Suppressor macrophage treated with lipopolysaccharide for 1 hour (primary cell): ENCODE data around the gene MOK.

Experiments
- DNase-seq, 3 donors: peaks; one replicate each; pipeline ENCODE4 v3.0.0-alpha.2; 2020 to 2022

The MOK gene

DNA sequence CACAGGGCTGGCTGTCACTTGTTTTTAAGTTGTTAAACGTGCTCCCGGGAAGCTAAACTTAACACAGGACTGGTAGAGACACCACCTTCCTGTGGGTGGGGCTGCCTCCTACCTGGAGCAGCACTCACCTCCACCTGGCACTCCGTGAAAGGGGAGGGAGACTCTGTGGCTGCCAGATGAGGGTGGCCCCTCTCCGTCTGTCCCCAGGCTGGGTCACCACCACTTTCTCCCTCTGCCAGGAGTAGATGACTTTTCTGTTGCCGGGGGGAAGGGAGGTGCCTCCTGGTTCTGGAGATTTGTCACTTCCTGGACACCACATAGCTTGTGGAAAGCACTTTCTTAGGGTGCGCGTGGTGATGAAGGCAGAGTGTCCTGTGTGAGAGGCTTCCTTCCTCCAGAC, 83.9 kb downstream of the MOK start:
- DNase-seq: peak; percentile 18 to 33 (median 32)

DNA sequence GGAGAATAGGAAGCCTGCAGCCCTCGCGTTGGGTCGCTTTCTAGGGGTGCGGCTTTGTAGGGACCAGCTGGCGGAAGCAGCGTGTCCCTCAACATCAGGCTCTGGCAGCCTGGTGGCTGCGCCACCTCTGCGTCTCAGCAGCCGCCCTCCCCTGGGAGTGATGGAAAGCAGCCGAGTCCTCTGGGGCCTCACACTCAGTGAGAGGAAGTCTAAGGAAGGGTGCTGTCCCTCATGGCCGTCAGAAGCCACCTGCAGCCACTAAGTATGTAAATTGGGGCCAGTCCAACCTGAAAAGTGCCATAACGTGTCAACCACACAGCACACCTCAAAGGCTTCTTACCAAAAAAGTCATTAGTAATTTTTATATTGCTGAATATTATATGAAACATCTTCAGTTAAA, 84.9 kb downstream of the MOK start:
- DNase-seq: no peak

DNA sequence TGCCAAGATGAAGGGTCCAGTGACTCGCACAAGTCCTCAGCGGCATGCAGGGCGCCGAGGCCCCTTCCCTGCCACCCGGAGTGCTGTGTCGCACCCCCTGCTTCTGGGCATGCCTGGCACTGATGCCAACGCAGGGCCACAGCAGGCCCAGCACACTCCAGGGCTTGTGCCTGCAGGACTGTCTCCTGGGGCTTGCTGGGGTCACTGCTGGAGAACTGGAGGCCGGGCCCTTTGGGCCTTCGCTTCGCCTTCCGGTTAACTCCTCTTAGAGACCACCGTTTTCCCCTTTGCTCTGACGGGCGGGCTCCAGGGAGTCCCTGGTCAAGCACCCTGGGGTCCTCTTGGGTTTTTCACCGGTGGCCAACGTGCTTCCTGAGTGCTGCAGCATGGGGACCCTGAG, 85.6 kb downstream of the MOK start:
- DNase-seq: no peak

DNA sequence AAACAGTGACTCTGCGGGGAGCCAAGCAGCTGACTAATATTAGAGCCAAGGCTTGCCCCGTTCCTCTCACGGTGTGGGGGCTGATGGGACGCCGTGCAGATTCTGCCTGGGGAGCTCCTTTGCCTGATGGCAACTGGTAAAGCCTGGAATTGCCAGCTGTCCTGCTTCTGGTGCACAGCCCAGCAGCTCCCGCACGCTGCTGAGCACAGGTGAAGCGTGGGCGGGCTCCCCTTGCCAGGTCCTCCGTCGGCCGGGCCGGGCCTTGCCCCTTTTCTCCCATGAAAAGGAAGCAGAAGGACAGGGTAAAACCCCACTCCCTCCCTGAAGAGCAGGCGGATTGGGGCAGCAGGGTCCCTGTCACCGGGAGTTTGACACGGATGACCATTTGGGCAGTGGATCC, 86.3 kb downstream of the MOK start:
- no peak for DNase-seq

DNA sequence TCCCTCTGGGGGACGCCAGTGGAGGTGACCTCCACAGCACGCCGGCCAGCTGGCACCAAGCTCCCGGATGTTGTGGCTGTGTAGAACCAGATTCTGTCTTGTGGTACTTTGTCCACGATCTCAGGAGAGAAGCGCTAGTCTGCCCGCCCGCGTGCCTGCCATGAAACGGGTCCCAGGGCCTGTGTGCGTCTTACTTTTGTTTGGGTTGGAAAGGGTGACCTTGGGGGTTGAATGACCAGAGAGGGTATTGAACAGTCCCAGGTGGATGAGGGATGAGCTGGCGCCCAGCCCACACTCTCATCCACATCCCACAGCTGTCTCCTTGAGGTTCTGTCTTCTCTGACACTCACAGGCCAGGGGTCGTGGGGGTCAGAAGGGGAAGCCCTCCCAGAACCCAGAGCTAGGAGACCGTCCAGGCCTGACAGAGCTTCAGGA, 87.0 kb downstream of the MOK start:
- DNase-seq: no peak

DNA sequence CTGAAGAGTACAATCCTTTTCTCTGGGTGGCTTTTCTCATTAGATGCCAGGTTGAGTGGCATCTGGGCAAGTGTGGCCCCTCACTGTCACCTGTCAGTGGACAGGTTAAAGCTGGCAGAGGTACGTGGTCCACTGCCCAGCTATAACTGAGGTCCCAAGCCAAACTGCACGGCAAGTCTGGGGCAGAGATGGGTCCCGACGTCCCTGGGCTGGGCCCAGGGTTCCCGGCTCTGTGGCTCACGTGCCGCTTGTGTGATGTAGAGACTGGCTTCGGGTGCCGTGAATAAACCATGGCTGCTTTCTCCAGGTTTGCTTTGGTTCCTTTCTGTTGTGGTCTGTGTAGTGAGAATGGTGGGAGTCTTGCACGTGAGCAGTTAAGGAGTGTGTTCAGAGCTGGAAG, 87.6 kb downstream of the MOK start:
- DNase-seq: no peak

DNA sequence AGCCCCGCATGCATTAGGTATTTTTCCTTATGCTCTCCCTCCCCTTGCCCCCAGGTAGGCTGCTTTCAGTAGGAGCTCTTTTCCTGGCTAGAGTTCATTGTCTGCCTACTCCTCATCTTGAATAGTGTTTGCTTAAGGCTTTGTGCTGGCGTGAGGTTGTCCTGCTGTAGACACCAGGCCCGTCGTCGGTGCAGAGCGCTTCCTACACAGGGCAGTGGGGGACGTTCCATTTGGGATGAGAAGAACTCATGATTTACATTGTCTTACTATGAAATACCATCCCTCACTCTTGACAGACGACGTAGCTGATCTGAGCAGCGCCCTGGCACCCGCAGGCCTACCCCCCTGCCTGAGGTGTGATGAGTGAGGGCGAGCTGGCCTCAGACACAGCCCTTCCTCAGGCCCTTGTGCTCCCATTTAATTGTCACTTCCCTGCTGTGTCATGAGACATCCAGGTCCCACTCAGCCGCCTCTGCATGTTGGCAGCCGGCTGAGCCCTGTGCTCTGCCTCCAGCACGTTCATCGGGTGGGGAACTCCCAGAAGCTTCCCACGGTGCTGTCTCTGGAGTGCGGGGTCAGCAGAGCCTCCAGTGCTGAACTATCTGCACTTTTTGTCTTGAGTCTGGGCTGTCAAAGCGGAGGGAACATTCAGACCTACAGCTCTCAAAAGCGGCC, 89.3 kb downstream of the MOK start:
- peak; percentile 75 to 83 (median 78) for DNase-seq

DNA sequence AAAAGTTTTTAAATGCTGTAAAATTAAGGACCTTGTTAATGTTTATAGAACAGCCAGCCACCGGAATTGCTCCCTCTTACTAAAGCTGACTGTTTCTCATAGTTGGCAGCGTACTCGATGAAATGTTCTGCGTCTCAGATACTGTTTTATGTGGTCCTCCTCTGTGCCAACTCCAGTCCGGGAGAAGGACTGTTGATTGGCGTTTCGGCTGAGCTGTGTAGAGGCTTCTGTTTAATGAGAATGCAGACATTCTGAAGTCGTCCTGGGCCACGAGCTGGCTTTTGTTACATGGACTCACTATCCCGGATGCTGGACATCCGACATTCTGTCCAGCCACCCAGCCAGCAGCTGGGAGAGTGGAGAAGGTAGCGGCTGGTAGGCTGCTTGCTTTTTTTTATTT, 89.9 kb downstream of the MOK start:
- no peak for DNase-seq

DNA sequence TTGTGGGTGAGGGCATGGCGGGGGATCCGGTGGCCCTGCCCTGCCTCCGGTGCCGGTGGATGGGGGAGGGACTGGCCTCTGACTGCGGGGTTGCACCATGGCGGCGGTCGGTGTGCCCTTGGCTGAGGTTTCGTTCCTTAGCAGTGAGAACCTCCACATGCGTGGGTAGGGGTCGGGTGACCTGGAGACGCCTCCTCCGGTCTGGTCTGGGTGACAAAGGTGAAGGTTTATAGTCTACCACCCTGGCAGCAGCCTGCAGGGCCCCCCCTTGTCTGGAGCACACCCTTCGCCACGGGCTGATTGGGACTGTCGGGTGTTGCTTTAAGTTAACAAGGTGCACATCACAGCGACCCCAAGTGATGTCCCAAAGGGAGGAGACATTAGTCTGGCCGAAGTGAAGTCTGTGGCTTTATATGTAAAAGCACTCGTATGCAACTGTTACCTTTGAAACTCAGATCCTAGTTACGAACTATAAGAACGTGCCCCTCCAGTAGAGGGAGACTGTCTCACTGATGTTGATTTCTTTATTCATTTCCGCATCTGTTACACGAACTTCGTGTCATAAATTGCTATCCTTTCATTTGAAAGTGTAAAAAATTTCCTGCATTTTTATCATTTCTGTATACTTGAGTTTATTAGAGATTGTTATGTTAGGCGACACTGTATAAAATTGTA, 90.8 kb downstream of the MOK start:
- DNase-seq: no peak

DNA sequence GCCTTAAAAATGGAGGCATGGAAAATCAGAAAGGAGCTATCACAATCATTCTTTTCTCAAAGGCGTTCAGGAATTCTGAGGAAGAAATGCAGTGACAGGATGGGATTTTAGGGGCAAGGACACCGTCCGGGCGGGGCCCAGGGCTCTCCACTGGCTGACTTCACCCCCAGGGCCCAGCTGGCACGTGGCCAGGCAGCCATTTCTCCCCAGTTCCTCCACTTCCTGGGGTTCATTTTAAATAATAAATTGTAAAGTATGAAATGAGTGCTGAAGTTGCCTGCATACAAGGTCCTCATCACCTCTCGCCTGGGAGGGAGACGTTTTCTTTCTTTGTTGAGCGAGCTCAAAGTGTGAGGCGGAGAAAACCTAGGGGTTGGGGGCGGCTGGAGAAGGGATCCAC, 91.5 kb downstream of the MOK start:
- no peak for DNase-seq

DNA sequence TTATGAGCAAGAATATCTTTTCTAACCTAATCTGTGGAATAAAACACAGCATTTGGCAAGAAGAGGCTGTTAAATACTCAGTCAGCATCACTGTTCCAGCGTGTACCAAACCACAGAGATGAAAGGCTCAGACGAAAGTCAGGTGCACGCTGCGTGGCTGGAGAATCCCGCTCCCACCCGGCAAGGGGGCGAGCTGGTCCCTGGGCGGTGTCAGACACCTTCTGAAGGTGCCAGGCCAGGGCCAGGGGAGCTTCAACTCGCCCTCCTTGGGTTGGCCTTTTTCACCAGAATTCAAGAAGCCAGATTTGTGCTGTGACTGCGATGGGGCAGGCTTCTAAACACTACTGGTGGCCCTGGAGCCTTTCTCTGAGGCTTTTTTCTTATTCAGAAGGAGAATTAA, 92.1 kb downstream of the MOK start:
- no peak for DNase-seq

DNA sequence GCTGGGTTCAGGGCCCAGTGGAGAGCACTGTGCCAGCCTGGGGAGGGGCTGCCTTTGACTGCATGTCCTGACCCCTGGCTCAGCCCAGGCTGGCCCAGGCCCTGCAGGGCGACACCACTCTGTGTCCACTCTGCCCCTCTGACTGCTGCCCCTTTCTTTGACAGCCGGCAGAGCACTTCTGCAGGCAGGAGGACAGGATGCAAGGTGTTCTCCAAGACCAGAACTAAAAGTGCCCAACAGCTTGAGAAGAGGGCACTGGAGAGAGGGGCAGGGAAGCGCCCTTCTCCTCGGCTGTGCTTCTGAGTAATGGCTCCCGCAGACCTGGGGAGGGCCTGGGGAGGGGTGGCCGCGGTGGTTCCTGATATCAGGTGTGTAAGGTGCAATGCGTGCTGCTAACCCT, 92.6 kb downstream of the MOK start:
- DNase-seq: no peak

DNA sequence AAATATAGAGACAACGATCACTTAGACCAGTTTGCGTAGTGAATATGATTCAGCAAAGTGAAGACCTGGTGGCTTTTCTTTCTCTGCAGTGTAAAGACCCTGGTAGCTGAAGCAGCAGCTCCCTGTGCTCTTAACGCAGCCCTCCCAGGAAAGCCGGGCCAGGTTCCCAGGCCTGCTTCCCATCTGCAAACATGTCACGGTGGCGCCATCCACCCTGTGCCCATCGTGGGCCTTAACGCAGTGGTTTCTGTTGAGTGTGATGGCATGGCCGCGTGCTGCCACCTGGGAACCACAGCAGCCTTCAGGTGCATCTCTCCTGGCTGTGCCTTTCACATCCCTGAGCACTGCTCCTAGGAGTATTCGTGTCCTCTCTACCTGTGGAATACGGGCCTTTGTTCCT, 93.7 kb downstream of the MOK start:
- DNase-seq: no peak

DNA sequence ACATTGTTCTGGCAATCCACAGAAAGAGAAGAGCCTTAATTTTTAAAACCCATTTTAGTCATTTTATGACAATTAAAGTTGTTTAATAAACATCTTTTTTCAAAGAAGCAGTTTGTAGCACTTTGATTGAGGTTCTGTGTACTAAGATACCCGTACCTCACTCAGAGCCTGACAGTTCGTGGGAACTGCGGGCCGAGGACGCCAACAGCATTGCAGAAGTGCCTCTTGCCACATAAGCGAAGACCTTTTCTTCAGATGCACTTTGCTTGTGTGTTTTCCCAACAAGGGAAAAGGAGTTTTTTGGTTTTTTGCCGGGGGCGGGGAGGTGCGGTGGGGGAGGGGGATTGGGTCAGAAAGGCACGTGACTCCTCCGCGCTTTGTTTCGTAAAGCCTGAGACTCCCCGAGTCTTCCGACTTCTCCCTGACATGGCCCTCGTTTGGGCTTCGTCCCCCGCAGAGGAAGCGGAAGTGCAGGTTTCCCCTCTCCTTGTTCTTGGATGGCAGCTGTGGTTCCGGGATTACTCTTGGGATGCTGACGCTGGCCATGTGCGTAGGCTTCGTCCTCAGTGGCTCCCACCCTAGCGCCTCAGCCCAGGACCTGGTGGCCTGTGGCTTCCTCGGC, 94.4 kb downstream of the MOK start:
- peak in 2 of 3 donors; percentile 9 to 36 for DNase-seq

DNA sequence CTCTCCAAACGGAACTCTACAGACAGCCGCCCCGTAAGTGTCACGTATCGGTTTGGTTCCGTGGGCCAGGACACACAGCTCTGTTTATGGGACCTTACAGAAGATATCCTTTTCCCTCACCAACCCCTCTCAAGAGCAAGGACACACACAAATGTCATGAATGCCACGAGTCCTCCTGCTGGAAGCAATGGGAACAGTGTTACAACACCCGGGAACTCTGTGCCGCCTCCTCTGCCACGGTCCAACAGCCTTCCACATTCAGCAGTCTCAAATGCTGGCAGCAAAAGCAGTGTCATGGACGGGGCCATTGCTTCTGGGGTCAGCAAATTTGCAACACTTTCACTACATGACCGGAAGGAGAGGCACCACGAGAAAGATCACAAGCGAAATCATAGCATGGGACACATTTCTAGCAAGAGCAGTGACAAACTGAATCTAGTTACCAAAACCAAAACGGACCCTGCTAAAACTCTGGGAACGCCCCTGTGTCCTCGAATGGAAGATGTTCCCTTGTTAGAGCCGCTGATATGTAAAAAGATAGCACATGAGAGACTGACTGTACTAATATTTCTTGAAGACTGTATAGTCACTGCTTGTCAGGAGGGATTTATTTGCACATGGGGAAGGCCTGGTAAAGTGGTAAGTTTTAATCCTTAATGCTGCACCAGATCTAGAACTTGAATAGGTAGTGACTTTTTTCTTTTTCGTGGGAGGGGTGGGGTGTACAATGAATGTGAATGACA, 95.6 kb downstream of the MOK start:
- DNase-seq: no peak

DNA sequence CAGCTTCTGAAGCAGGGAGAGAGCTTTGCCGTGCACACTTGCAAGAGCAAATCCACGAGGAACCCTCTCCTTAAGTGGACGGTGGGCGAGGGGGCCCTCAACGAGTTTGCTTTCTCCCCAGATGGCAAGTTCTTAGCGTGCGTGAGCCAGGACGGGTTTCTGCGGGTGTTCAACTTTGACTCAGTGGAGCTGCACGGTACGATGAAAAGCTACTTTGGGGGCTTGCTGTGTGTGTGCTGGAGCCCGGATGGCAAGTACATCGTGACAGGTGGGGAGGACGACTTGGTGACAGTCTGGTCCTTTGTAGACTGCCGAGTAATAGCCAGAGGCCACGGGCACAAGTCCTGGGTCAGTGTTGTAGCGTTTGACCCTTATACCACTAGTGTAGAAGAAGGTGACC, 96.2 kb downstream of the MOK start:
- DNase-seq: no peak

DNA sequence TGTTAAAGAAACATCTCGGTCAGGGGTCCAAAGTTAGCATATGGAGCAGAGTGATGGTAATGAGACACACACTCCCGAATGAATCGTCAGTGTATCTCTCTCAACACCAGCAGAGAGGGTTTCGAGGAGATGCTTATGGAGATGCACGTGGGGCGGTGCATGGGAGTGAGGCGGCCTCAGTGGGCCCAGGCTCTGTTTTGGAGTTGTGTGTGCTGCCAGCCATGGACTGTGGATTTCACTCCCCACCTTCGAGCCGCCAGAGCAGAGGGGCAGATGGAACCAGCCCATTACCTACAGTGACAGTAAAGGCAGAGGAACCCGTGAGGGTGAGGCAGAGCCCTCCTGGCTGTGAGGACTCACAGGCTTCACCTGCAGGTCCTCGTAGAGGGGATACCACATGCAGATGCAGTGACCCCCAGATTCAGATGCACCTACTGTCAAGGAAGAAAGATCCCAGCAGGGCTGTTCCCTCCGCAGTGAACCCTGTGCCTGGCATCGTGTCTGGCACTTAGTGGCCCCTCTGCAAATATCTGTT, 97.1 kb downstream of the MOK start:
- DNase-seq: no peak

DNA sequence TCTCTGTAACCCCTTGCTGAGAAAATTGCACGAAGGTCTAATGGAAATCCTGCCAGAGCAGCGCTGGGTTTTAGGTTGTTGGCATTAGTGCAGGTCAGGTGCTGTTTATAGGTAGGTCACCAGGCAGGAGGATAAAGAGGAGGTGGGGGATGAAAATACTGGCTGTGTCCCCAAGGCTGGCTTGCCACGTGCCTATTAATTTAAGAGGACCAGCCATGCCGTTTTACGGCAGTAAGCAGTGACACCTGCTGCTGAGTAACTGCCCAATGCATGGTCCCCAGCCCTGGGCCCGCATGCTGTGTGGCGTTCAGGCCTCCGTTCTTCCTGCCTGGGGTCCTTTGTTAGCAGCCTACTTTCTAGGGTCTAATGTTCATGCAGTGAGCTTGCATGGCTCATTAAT, 98.0 kb downstream of the MOK start:
- no peak for DNase-seq

DNA sequence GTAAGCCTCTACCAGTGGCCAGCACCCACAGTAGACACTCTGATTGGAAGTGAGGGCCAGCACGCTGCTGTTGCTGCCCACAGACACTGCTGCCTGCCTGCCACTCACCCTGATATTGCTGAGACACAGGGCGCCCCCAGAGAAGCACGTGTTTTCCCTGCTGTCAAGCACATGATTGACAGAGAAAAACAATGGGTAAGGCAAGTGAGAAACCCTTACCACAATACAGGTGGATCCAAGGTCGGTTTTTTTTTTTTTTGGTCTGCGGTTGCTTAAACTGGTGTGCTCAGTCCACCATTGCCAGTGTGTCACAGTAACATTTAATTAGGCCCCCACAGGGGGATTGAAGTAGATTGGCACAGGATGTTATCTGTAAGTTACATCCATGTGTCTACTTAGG, 99.4 kb downstream of the MOK start:
- DNase-seq: no peak

DNA sequence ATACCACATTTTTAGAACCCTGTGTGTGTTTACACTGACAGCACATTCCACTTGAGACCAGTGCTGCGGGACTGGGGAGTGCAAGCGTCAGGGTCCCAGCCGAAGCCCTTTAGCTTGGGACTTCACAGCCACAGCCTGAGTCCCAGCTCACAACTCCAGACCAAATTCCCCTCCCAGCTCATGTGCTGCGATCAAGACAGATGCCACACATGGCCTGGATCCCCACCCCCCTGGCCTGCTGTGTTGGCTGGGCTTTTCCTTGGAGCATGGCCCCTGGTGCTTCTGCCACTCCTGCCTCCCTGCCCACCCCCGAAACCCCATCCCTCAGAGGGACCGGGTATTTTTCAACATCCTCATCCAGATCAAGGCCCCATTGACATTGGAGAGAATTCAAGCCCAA, 101.6 kb downstream of the MOK start:
- DNase-seq: no peak

DNA sequence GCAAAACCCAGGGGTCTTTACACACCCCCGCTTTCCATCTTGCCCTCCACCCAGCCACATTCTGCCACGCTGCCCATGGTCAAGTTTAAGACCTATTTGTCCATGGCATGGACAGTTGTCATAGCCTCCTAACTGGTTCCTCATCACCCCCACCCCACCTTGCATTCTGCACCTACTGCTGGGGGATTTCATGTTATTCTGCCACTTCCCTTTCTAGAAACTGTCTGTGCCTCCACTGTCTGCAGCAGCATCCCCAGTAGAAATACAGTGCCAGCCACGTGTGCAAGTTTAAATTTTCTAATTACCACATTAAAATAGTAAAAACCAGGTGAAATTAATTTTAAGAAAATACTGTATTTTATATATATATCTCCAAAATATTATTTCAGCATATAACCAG, 102.0 kb downstream of the MOK start:
- DNase-seq: no peak

DNA sequence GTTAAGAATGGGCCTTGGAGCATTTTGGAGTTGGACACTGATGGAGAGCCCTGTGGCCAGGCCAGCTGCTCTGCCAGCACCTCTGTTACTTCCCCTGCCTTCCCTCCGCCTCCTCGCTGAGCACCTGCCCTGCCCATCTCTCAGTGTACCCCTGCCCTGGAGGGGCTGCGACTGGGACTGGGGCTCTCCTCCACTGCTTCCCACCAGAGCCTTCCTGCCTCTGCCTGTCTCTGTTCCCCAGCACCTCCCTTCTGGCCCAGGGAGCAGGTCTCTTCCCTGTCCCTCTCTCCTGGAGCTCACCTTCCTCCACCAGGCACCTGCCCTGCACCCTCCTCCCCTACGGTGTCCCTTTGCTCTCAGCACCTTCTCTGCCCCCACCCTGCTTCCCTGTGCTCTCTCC, 103.2 kb downstream of the MOK start:
- no peak for DNase-seq

DNA sequence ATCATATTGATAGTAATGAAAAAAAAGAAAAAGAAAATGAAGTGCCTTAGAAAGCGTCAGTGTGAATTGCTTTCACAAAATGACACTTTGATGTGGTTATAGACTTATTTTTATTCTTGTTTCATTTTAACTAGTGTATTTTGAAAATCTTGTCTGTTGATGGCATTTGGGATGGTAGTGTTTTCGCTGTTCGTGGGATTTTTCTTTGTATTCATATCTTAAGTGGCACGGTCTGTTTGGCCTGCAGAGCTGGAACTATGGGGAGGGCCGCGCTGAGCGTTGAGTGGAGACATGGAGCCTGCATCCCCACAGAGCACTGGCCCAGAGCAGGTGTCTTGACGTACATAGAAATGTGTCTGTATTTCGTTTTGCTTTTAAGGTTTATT, 103.6 kb downstream of the MOK start:
- no peak for DNase-seq
